Liver (tissue), 3 donors: ENCODE measurements around the gene MYF6.

Source experiments
- ATF3 ChIP-seq: IDR thresholded peaks from 2 replicates; pipeline ENCODE4 v1.6.1; 2016; ENCODE audit warnings: antibody characterized with exemption
- CTCF ChIP-seq: fragments of 150-350 bp; IDR thresholded peaks from 2 replicates; pipeline ENCODE4 v1.5.1; 2017; ENCODE audit warnings: improper control_type of control experiment, low read depth, low read length; ENCODE audit not compliant: missing input control
- FOXA2 ChIP-seq: IDR thresholded peaks from 2 replicates; pipeline ENCODE4 v1.6.1; 2016; ENCODE audit warnings: antibody characterized with exemption
- GABPA ChIP-seq, 2 donors: IDR thresholded peaks in 1 of 2; conservative IDR thresholded peaks in 1 of 2; 2 replicates each; pipeline ENCODE4 v1.6.1; 2016; ENCODE audit warnings: antibody characterized with exemption in 2 of 2, mild to moderate bottlenecking in 1 of 2, moderate library complexity in 1 of 2
- HNF4A ChIP-seq, 2 donors: conservative IDR thresholded peaks; 2 replicates each; pipeline ENCODE4 v1.6.1; 2016; ENCODE audit warnings: antibody characterized with exemption in 2 of 2, mild to moderate bottlenecking in 2 of 2
- HNF4G ChIP-seq: IDR thresholded peaks from 2 replicates; pipeline ENCODE4 v1.6.1; 2016; ENCODE audit warnings: antibody characterized with exemption
- MAX ChIP-seq: IDR thresholded peaks from 2 replicates; pipeline ENCODE4 v1.6.1; 2016; ENCODE audit warnings: antibody characterized with exemption
- RAD21 ChIP-seq, 2 donors: IDR thresholded peaks; 2 replicates each; pipeline ENCODE4 v1.6.1; 2016; ENCODE audit warnings: antibody characterized with exemption in 2 of 2, mild to moderate bottlenecking in 2 of 2
- REST ChIP-seq: IDR thresholded peaks from 2 replicates; pipeline ENCODE4 v1.6.1; 2016; ENCODE audit warnings: antibody characterized with exemption, mild to moderate bottlenecking
- RXRA ChIP-seq, 2 donors: IDR thresholded peaks; 2 replicates each; pipeline ENCODE4 v1.6.1; 2017 to 2018; ENCODE audit warnings: antibody characterized with exemption in 2 of 2, mild to moderate bottlenecking in 1 of 2
- SP1 ChIP-seq: IDR thresholded peaks from 2 replicates; pipeline ENCODE4 v1.6.1; 2018; ENCODE audit warnings: antibody characterized with exemption, mild to moderate bottlenecking
- TAF1 ChIP-seq: conservative IDR thresholded peaks from 2 replicates; pipeline ENCODE4 v1.6.1; 2016; ENCODE audit warnings: antibody characterized with exemption, mild to moderate bottlenecking
- YY1 ChIP-seq: IDR thresholded peaks from 2 replicates; pipeline ENCODE4 v1.6.1; 2016; ENCODE audit warnings: antibody characterized with exemption, mild to moderate bottlenecking
- ZBTB33 ChIP-seq: IDR thresholded peaks from 2 replicates; pipeline ENCODE4 v1.6.1; 2016; ENCODE audit warnings: antibody characterized with exemption
- donor health status: healthy.
- donor health status: healthy.

- TF ChIP-seq TAF1 (no peak), CTCF (no peak), MAX (no peak), HNF4A (conservative IDR thresholded peaks at IDR 0.05) (no peak), HNF4G (no peak), YY1 (no peak), REST (no peak), ZBTB33 (no peak), RXRA (IDR thresholded peaks at IDR 0.05) (no peak), SP1 (no peak), ATF3 (no peak), GABPA (IDR thresholded peaks at IDR 0.05 in 1 of 2, conservative IDR thresholded peaks at IDR 0.05 in 1 of 2) (no peak), FOXA2 (no peak), RAD21 (IDR thresholded peaks at IDR 0.05) (no peak)
Observed at GRCh38 chr12:80752464-80752863, 45.0 kb downstream of the MYF6 start.
